AG04449 (cell line): Measurements from ENCODE around the gene PPP1R14B.

ENCODE experiments used
- CTCF ChIA-PET: fragments of 350-600 bp; formaldehyde crosslinking; extraction: SDS; loops from one replicate; lab custom pipeline; 2021; ENCODE audit warnings: antibody characterized with exemption; lab: Yijun Ruan, JAX
- POLR2A ChIA-PET: fragments of 400-600, 350-600 bp; formaldehyde crosslinking; extraction: SDS; loops from one replicate; lab custom pipeline; 2020; ENCODE audit warnings: antibody characterized with exemption, inconsistent platforms; lab: Yijun Ruan, JAX
- DNase-seq: peaks from one replicate; pipeline ENCODE4 v3.0.0-alpha.2; 2010; ENCODE audit warnings: low read depth, low spot score
- H3K4me3 ChIP-seq: 2 replicates; pipeline ENCODE4 v1.5.1; 2011; ENCODE audit warnings: low read depth, mild to moderate bottlenecking, control low read depth, low read length
- TF ChIP-seq, protein P1 (sequence below): IDR thresholded peaks from one replicate; pipeline ENCODE4 v1.5.1; 2011; ENCODE audit warnings: mild to moderate bottlenecking, moderate library complexity, low read length, control low read depth, inconsistent platforms; ENCODE audit not compliant: insufficient read depth; ENCODE audit errors: missing control alignments

The PPP1R14B gene

DNA sequence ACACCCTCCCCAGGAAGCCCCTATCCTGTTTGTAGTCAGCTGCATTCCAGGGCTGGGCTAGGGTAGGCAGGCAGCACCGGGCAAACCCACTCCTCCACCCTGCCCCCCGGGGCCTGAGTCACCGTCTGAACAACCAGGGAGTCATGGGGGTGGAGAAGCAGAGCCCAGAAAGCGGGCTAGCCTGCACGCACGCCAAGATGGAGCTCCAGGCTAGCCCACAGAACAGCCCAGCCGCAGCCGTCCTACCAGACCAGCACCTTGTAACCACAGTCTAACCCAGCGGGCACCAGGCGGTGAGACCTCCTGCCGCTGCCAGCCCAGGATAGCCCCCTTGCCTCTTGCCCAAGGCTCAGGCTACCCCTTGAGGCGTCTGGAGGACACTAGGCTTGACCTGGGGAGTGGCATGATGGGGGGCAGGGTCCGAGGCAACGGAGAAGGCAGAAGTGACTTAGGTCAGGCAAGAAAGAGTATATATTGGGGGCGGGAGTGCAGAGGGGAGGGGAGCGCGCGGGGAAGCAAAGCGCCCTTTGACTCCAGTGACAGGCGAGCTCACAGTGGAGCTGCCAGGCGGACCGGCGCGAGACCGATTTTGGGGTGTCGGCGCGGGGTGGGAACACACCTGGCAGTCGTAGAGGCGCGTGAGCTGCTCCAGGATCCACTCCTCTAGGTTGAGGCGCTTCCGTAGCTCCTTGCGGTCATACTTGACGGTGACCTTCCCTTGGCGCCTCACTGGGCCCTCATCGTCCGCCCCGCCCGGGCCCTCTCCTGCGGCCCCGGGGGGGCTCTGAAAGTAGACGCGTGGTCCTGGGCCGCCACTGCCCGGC lies 734 bp downstream of the PPP1R14B start:
- peak overlapping the region; percentile 88 for H3K4me3 ChIP-seq
- TF ChIP-seq, protein P1, sequence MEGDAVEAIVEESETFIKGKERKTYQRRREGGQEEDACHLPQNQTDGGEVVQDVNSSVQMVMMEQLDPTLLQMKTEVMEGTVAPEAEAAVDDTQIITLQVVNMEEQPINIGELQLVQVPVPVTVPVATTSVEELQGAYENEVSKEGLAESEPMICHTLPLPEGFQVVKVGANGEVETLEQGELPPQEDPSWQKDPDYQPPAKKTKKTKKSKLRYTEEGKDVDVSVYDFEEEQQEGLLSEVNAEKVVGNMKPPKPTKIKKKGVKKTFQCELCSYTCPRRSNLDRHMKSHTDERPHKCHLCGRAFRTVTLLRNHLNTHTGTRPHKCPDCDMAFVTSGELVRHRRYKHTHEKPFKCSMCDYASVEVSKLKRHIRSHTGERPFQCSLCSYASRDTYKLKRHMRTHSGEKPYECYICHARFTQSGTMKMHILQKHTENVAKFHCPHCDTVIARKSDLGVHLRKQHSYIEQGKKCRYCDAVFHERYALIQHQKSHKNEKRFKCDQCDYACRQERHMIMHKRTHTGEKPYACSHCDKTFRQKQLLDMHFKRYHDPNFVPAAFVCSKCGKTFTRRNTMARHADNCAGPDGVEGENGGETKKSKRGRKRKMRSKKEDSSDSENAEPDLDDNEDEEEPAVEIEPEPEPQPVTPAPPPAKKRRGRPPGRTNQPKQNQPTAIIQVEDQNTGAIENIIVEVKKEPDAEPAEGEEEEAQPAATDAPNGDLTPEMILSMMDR = no peak
- peak; percentile 55 for DNase-seq
- ChIA-PET POLR2A (interaction anchor here (0.6 to 7.1 kb wide), 17 partner anchors 9 to 533 kb away, joined by 3 to 61 read pairs (median 4); partner anchors contain the start of genes NUDT22, PRDX5, STIP1 and TRMT112), CTCF (interaction anchor here (1.3 to 10.8 kb wide), 6 partner anchors 8 to 109 kb away, joined by 3 to 224 read pairs (median 54); partner anchors contain the start of genes CATSPERZ, ESRRA and FERMT3)

DNA sequence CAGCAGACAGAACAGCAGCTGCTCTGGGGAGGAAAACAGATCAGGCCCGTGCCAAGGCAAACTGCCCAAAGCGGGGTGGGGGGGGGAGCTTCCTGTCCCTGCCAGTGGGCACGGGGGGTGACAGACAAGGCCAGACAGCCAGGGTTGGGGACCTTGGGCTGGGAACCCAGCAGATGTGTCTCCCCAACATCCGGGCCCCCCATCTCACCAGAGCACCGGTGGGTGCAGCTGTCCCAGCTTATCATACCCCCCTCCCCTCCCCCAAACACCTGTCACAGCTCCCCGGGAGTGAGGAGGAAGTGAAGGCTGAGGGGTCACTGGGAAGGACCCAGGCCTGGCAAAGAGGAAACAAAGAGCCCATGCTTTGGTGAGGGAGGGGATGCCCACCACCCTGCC lies 1.3 kb downstream of the PPP1R14B start:
- DNase-seq = no peak
- TF ChIP-seq, protein P1 = no peak
- CTCF ChIA-PET = interaction anchor here (1.3 to 10.8 kb wide), 5 partner anchors 8 to 109 kb away, joined by 3 to 224 read pairs (median 103); partner anchors contain the start of genes CATSPERZ, ESRRA and FERMT3
- peak overlapping the region; percentile 88 for H3K4me3 ChIP-seq
- POLR2A ChIA-PET = interaction anchor here (0.6 to 7.1 kb wide), 12 partner anchors 8 to 64 kb away, joined by 3 to 61 read pairs (median 4); partner anchors contain the start of genes DNAJC4, NUDT22, STIP1 and TRPT1

DNA sequence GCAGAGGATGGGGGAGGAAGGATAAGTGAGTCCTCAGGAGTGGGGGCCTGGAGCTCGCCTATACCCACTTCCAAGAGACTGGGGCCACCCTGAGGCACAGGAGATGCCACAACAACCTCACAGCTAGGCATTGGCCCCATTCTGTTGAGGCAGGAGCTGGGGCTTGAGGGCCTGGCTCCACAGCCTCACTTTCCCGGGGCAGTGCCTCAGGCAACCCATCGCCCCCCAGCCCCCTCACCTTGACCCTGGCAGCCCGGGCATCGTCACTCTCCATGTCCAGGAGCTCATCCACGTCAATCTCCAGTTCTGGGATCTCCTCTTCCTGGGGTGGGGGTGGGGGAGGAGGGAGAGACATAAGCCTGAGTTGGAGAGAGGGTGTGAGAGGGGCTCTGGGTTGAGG lies 1.8 kb downstream of the PPP1R14B start:
- ChIA-PET POLR2A (interaction anchor here (0.6 to 7.1 kb wide), 10 partner anchors 12 to 64 kb away, joined by 3 to 61 read pairs (median 4); partner anchors contain the start of genes DNAJC4, NUDT22 and TRPT1), CTCF (interaction anchor here (1.3 to 10.8 kb wide), 5 partner anchors 9 to 110 kb away, joined by 3 to 224 read pairs (median 103); partner anchors contain the start of genes CATSPERZ, ESRRA and FERMT3)
- no peak for DNase-seq
- TF ChIP-seq, protein P1 = no peak
- peak overlapping the region; percentile 88 for H3K4me3 ChIP-seq

DNA sequence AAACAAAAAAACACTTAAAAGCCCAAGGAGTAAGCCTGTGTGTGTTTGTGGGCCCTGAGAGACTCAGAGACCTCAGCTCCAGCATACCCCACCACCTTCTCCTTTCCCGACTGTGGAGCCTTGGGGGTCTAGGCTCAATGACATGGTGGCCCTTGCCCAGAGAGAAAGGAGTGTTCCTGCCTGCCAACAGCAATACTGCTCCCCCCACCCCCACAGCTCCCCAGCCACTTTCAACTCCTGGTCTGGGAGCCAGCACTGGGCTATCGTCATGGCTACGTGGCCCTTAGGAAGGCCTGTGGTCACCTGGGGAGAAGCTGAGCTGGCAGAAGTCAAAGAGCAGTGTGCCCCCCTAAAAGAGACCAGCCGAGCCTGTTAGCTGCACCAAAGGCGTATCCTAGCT lies 2.6 kb downstream of the PPP1R14B start:
- TF ChIP-seq, protein P1 = no peak
- H3K4me3 ChIP-seq = peak overlapping the region; percentile 3; the same call in 1 of the 2 replicates
- POLR2A ChIA-PET = interaction anchor here (0.6 to 7.1 kb wide), 3 partner anchors 26 to 88 kb away, joined by 5 to 61 read pairs (median 5); no protein-coding TSS in a partner anchor
- DNase-seq = no peak
- CTCF ChIA-PET = interaction anchor here (1.2 to 10.8 kb wide), 4 partner anchors 7 to 59 kb away, joined by 3 to 139 read pairs (median 60); partner anchors contain the start of genes CATSPERZ, ESRRA, FERMT3 and PLCB3

DNA sequence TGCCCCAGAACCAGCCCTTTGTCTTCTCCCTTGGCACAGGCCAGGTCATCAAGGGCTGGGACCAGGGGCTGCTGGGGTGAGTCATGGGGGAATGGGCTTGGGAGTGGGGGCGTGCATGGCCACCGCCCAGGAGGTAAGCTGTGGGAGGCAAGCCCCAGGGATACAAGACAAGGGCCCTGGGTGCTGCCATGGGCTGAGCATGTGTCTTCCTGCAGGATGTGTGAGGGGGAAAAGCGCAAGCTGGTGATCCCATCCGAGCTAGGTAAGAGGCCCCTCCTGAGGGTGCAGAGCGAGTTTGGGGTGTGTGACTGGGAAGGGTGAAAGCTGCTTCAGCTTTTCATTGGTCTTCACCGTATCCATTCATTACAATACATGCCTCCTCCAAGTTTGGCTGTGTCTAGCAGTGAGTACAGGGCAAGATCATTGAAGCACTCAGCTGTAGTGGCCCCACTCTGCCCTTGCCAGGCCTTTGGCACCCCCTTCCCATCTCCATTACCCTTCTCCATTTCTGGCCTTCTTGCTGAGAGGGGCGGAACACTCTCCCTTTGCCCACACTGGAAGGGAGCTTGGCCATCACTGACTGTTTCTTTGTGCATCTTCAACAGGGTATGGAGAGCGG lies 3.4 kb downstream of the PPP1R14B start:
- no peak for DNase-seq
- POLR2A ChIA-PET = interaction anchor here (0.6 to 7.1 kb wide), 4 partner anchors 17 to 112 kb away, joined by 3 to 61 read pairs (median 5); partner anchors contain the start of genes NUDT22 and TRPT1
- H3K4me3 ChIP-seq = peak overlapping the region; percentile 25
- CTCF ChIA-PET = interaction anchor here (0.5 to 10.8 kb wide), 7 partner anchors 8 to 99 kb away, joined by 3 to 139 read pairs (median 3); partner anchors contain the start of genes CATSPERZ, ESRRA, FERMT3 and NUDT22
- TF ChIP-seq, protein P1 = no peak
